Caco-2 (cell line): Measurements from ENCODE around the gene FGD2. TPM values are rescaled to one million over a fixed set of nuclear protein-coding genes. Genes with fewer than 3 reads are reported as not detected.

Experiments used
- Bru-seq: library from RNA; stranded (reverse); fragments of 400-500 nt; gene quantifications from one replicate; lab custom pipeline; 2021; lab: Mats Ljungman, UMichigan
- BruChase-seq, 2 experiments: library from RNA; stranded (reverse); fragments of 400-500 nt; gene quantifications; one replicate each; lab custom pipeline; 2021; lab: Mats Ljungman, UMichigan
- BruUV-seq: library from RNA; stranded (reverse); fragments of 400-500 nt; replicated peaks from 2 replicates; lab custom pipeline; 2021; lab: Mats Ljungman, UMichigan
- CTCF ChIA-PET: fragments of 300-600 bp; sonication (Branson Sonifier 250); formaldehyde crosslinking; loops from one replicate; lab custom pipeline; 2022; ENCODE audit warnings: antibody characterized with exemption; lab: Charles Lee
- POLR2A ChIA-PET: fragments of 300-600 bp; sonication (Branson Sonifier 250); formaldehyde crosslinking; loops from one replicate; lab custom pipeline; 2022; ENCODE audit warnings: antibody characterized with exemption; lab: Charles Lee
- DNase-seq, 2 experiments: peaks; one replicate each; pipeline versions ENCODE4 v3.0.0 to v3.0.0-alpha.2; 2020 to 2022
- H3K27me3 ChIP-seq: replicated peaks from 2 replicates; pipeline ENCODE4 v1.6.0; 2011; ENCODE audit warnings: low read length; ENCODE audit not compliant: control insufficient read depth, insufficient read depth
- H3K36me3 ChIP-seq: 2 replicates; pipeline ENCODE4 v1.5.1; 2011; ENCODE audit warnings: low read length; ENCODE audit not compliant: control insufficient read depth, insufficient read depth
- H3K4me1 ChIP-seq: fragments of 250-450 bp; sonication (Bioruptor Pico); 2 replicates; pipeline ENCODE4 v1.5.1; 2020; ENCODE audit warnings: mild to moderate bottlenecking
- H3K4me3 ChIP-seq: 2 replicates; pipeline ENCODE4 v1.5.1; 2011; ENCODE audit warnings: low read depth, mild to moderate bottlenecking, control low read depth, low read length
- H3K9me3 ChIP-seq: fragments of 250-450 bp; sonication (Bioruptor Pico); 2 replicates; pipeline ENCODE4 v1.5.1; 2020; ENCODE audit warnings: mild to moderate bottlenecking, moderate library complexity
- H3K27ac Mint-ChIP-seq: one replicate; pipeline ENCODE4 v1.8.0; 2022; ENCODE audit warnings: mixed read lengths; ENCODE audit not compliant: unreplicated experiment
- H3K27me3 Mint-ChIP-seq: one replicate; pipeline ENCODE4 v1.8.0; 2022; ENCODE audit warnings: mixed read lengths; ENCODE audit not compliant: insufficient read depth, unreplicated experiment
- H3K36me3 Mint-ChIP-seq: one replicate; pipeline ENCODE4 v1.8.0; 2022; ENCODE audit warnings: mild to moderate bottlenecking, mixed read lengths; ENCODE audit not compliant: insufficient read depth, unreplicated experiment
- H3K4me1 Mint-ChIP-seq: one replicate; pipeline ENCODE4 v1.8.0; 2022; ENCODE audit warnings: low read depth, mixed read lengths; ENCODE audit not compliant: unreplicated experiment
- H3K4me3 Mint-ChIP-seq: one replicate; pipeline ENCODE4 v1.8.0; 2022; ENCODE audit warnings: mild to moderate bottlenecking, moderate library complexity, mixed read lengths; ENCODE audit not compliant: unreplicated experiment
- H3K9me3 Mint-ChIP-seq: one replicate; pipeline ENCODE4 v1.8.0; 2022; ENCODE audit warnings: mixed read lengths; ENCODE audit not compliant: unreplicated experiment
- intact Hi-C: fragments of 100-400 bp; cut with micrococcal nuclease; formaldehyde crosslinking; loops from one replicate; pipeline ENCODE4 v1.10.0; 2022; ENCODE audit not compliant: unreplicated experiment
- long read RNA-seq: library from polyadenylated mRNA; stranded (forward); transcript quantifications from one replicate; pipeline ENCODE4 v2.0.0, GENCODE V29; 2022
- total RNA-seq: library from RNA; stranded (reverse); gene quantifications from 2 replicates; pipeline ENCODE4 v1.2.3, GENCODE V29; 2022
- TF ChIP-seq, protein P1 (sequence below), 2 experiments: fragments of 200-600 bp in 1 of 2; IDR thresholded peaks; 1 replicate in 1 of 2; 2 replicates in 1 of 2; pipeline versions ENCODE4 v1.5.1 to v1.8.0; 2011 to 2022; ENCODE audit warnings: antibody characterized with exemption in 1 of 2, control low read depth in 1 of 2, inconsistent platforms in 1 of 2, low read depth in 1 of 2, low read length in 1 of 2, mild to moderate bottlenecking in 1 of 2, moderate library complexity in 1 of 2; ENCODE audit not compliant: insufficient read depth in 1 of 2, severe bottlenecking in 1 of 2, unreplicated experiment in 1 of 2

FGD2 gene, protein sequence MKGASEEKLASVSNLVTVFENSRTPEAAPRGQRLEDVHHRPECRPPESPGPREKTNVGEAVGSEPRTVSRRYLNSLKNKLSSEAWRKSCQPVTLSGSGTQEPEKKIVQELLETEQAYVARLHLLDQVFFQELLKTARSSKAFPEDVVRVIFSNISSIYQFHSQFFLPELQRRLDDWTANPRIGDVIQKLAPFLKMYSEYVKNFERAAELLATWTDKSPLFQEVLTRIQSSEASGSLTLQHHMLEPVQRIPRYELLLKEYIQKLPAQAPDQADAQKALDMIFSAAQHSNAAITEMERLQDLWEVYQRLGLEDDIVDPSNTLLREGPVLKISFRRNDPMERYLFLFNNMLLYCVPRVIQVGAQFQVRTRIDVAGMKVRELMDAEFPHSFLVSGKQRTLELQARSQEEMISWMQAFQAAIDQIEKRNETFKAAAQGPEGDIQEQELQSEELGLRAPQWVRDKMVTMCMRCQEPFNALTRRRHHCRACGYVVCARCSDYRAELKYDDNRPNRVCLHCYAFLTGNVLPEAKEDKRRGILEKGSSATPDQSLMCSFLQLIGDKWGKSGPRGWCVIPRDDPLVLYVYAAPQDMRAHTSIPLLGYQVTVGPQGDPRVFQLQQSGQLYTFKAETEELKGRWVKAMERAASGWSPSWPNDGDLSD
- total RNA-seq = not detected in 2 replicates
- Bru-seq, nascent RNA = percentile 3 among the genes with signal in this experiment
- percentile 4 among the genes with signal in this experiment for BruChase-seq, experiment 1, labeled RNA remaining after a 2-hour chase
- not detected for BruChase-seq, experiment 2, labeled RNA remaining after a 6-hour chase
- long read RNA-seq = 0 reads

DNA sequence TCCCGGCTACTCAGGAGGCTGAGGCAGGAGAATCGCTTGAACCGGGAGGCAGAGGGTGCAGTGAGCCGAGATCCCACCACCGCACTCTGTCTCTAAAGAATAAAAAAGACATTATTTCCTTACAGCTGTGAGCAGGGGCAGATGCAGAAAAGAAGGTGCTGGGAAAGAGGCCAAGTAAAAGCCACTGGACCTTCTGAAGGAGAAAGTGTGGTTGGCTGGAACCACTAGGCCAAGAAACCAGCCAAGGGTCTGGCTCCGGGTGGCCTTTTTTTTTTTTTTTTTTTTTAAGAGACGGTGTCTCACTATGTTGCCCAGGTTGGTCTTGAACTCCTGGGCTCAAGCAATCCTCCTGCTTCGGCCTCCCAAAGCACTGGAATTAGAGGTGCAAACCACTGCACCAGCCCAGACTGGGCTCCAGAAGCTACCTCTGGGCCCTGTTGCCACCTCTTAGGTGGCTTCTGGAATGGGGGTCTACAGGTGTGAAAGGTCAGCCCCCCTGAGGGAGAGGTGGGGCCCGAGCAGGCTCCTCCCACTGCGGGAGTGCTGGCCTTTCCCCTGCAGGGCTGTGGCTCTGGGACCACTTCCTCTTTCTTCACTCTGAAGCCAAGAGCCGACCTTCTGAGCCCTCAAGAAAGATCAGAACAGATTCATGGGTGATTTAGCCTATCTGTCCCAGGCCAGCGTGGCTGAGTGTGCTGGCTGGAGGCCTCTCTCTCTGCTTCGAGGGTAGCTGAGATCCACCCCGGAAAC lies at the start of gene FGD2:
Gene FGD2 (plus strand): TSS at position 595 of the 750 bp plus-strand sequence. CDS start 163 bp downstream, outside the sequence.
- TF ChIP-seq, protein P1, sequence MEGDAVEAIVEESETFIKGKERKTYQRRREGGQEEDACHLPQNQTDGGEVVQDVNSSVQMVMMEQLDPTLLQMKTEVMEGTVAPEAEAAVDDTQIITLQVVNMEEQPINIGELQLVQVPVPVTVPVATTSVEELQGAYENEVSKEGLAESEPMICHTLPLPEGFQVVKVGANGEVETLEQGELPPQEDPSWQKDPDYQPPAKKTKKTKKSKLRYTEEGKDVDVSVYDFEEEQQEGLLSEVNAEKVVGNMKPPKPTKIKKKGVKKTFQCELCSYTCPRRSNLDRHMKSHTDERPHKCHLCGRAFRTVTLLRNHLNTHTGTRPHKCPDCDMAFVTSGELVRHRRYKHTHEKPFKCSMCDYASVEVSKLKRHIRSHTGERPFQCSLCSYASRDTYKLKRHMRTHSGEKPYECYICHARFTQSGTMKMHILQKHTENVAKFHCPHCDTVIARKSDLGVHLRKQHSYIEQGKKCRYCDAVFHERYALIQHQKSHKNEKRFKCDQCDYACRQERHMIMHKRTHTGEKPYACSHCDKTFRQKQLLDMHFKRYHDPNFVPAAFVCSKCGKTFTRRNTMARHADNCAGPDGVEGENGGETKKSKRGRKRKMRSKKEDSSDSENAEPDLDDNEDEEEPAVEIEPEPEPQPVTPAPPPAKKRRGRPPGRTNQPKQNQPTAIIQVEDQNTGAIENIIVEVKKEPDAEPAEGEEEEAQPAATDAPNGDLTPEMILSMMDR (IDR thresholded peaks at IDR 0.05; ENCODE audit: insufficient read depth in 1 of 2, low read depth in 1 of 2, low read length in 1 of 2, severe bottlenecking in 1 of 2, unreplicated experiment in 1 of 2) = no peak
- POLR2A ChIA-PET = interaction anchor here (0.9 kb wide), 1 partner anchor 19 kb away, joined by 3 read pairs; the partner anchor contains the start of gene MTCH1
- Histone ChIP-seq H3K4me3 (no peak within 1 kb of the TSS), H3K4me1 (no peaks in the 10 kb centered on the region), H3K9me3 (no peaks in the 10 kb centered on the region), H3K27me3 (no peaks in the 10 kb centered on the region), H3K36me3 (no peaks in the 10 kb centered on the region)
- Mint-ChIP-seq H3K4me3 (no peak within 1 kb of the TSS), H3K4me1 (no peaks in the 10 kb centered on the region), H3K36me3 (no peaks in the 10 kb centered on the region), H3K27ac (no peak within 1 kb of the TSS), H3K9me3 (no peaks in the 10 kb centered on the region), H3K27me3 (no peaks in the 10 kb centered on the region)
- intact Hi-C loops = no loop called here
- BruUV-seq = no TSS peak
- DNase-seq = no peak
- CTCF ChIA-PET = interaction anchor here (0.6 to 1.0 kb wide), 3 partner anchors 13 to 206 kb away, joined by 3 to 4 read pairs (median 3); no protein-coding TSS in a partner anchor

DNA sequence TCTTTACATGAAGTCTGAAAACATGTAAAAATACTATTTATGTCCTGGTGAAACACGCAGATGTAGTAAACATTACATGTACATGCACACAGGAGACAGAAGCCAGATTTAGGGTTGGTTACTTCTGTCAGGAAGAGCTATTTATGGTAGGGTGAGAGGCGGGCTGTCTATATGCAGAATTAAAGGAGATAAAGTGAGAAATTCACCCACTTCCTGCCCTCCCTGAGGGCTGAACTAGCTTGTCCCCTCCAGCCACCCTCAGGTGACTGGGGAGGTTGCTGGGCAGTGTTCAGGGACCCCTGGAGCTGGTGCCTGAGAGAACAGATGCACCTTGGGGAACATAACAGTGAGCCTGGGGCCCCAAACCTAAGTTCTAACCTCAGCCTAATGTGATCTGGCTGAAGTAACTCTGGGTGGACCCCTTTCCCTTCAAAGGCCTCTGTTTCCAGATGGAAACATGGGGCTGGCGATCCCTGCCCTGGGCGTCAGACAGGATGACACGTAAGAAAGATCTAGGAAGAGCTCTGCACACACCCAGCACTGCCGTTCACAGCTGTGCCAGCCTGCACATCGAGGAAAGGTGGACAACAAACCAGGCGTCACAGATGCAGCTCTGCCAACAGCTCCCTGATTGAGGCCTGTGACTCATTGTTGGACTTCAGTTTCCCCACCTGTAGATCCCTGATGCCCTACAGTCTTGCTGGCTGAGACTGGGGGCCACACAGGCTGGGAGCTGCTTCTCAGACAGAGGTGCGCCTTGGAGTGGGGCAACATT lies 49.6 kb upstream of the FGD2 start:
- TF ChIP-seq, protein P1 (IDR thresholded peaks at IDR 0.05; ENCODE audit: insufficient read depth in 1 of 2, low read depth in 1 of 2, low read length in 1 of 2, severe bottlenecking in 1 of 2, unreplicated experiment in 1 of 2) = no peak
- BruUV-seq = no TSS peak
- POLR2A ChIA-PET = no interaction called here

More for the DNA sequence above, 49.6 kb upstream of the FGD2 start:
- DNase-seq = no peak
- CTCF ChIA-PET = interaction anchor here (0.9 kb wide), 1 partner anchor 62 kb away, joined by 3 read pairs; no protein-coding TSS in a partner anchor
- Mint-ChIP-seq H3K9me3 (no peaks in the 10 kb centered on the region), H3K36me3 (no peaks in the 10 kb centered on the region), H3K27me3 (no peaks in the 10 kb centered on the region), H3K4me3 (no peak overlapping the region), H3K4me1 (no peaks in the 10 kb centered on the region), H3K27ac (no peak overlapping the region)
- H3K36me3 ChIP-seq = no peaks in the 10 kb centered on the region
- no peaks in the 10 kb centered on the region for H3K9me3 ChIP-seq
- H3K27me3 ChIP-seq = no peaks in the 10 kb centered on the region
- 0 out of 2 replicates have a peak, but pooled peaks cover 2% of the 10 kb centered on the region for H3K4me1 ChIP-seq
- intact Hi-C loops = no loop called here
- H3K4me3 ChIP-seq = no peak overlapping the region
